A549 (cell line): ENCODE results near the gene LAMP1. TPM values are rescaled to one million over a fixed set of nuclear protein-coding genes. Genes with fewer than 3 reads are reported as not detected.

ENCODE experiments used
- ATAC-seq, 2 experiments: fragments of 200-7000 bp in 1 of 2; fragments of >200 bp in 1 of 2; cut with Nextera tagmentation in 1 of 2; cut with Tn5 transposase in 1 of 2; 3 replicates each; pipeline versions ENCODE4 v1.8.0 to v1.9.1; 2018 to 2020; ENCODE audit warnings: mild to moderate bottlenecking in 1 of 2, moderate library complexity in 1 of 2
- CTCF ChIA-PET: fragments of 300-600 bp; sonication (Branson Sonifier 250); formaldehyde crosslinking; extraction: SDS; loops from one replicate; lab custom pipeline; 2021; ENCODE audit warnings: antibody characterized with exemption, inconsistent platforms; lab: Yijun Ruan, JAX
- POLR2A ChIA-PET: fragments of 350-600 bp; formaldehyde crosslinking; extraction: SDS; loops from one replicate; lab custom pipeline; 2021; ENCODE audit warnings: antibody characterized with exemption, inconsistent platforms; lab: Yijun Ruan, JAX
- DNase-seq, 2 experiments: peaks; one replicate each; pipeline versions ENCODE4 v3.0.0 to v3.0.0-alpha.2; 2011 to 2016; ENCODE audit warnings: low read depth in 1 of 2, low spot score in 1 of 2
- FAIRE-seq: peaks from 2 replicates; lab custom pipeline; 2011; peaks lifted over from hg19 to GRCh38; lab: Jason Lieb, UNC
- H3K27ac ChIP-seq, 2 experiments: fragments of >200 bp; sonication (Bioruptor Twin); formaldehyde crosslinking; 3 replicates each; pipeline ENCODE4 v1.5.1; 2016 to 2017
- H3K4me1 ChIP-seq: fragments of >200 bp; sonication (Bioruptor Twin); formaldehyde crosslinking; 3 replicates; pipeline ENCODE4 v1.6.1; 2016
- H3K4me2 ChIP-seq: fragments of >200 bp; sonication (Bioruptor Twin); formaldehyde crosslinking; 3 replicates; pipeline ENCODE4 v1.6.1; 2016
- H3K4me3 ChIP-seq: fragments of >200 bp; sonication (Bioruptor Twin); formaldehyde crosslinking; 3 replicates; pipeline ENCODE4 v1.5.1; 2016
- H3K9me3 ChIP-seq: fragments of >200 bp; sonication (Bioruptor Twin); formaldehyde crosslinking; 3 replicates; pipeline ENCODE4 v1.6.1; 2016
- BHLHE40 ChIP-seq: IDR thresholded peaks from 2 replicates; pipeline ENCODE4 v1.6.1; 2012; ENCODE audit warnings: low read depth, low read length, inconsistent platforms
- CEBPB ChIP-seq, 2 experiments: fragments of >200 bp in 1 of 2; sonication (Bioruptor Twin) in 1 of 2; formaldehyde crosslinking in 1 of 2; IDR thresholded peaks; 2 replicates each; pipeline ENCODE4 v1.6.1; 2012 to 2016
- EHF ChIP-seq: fragments of 250-450 bp; sonication (Bioruptor Pico); IDR thresholded peaks from 2 replicates; pipeline ENCODE4 v1.5.0; 2020; ENCODE audit warnings: mild to moderate bottlenecking
- EHMT2 ChIP-seq: fragments of 200-600 bp; sonication (generic); IDR thresholded peaks from 2 replicates; pipeline ENCODE4 v1.6.1; 2016; ENCODE audit warnings: antibody characterized with exemption, low read depth, mild to moderate bottlenecking, moderate library complexity
- ESRRA ChIP-seq: fragments of 150-350 bp; IDR thresholded peaks from 2 replicates; pipeline ENCODE4 v1.6.1; 2014; ENCODE audit warnings: mild to moderate bottlenecking, low read length, borderline replicate concordance
- FOSB ChIP-seq: fragments of 250-450 bp; sonication (Bioruptor Pico); IDR thresholded peaks from 2 replicates; pipeline ENCODE4 v1.5.0; 2020; ENCODE audit warnings: mild to moderate bottlenecking, moderate library complexity
- FOSL2 ChIP-seq, 2 experiments: fragments of 450-650 bp in 1 of 2; fragments of >200 bp in 1 of 2; sonication (Bioruptor Twin) in 1 of 2; formaldehyde crosslinking; IDR thresholded peaks; 2 replicates each; pipeline versions ENCODE4 v1.5.0 to v1.6.1; 2016 to 2020; ENCODE audit warnings: mild to moderate bottlenecking in 1 of 2, moderate library complexity in 1 of 2
- FOXS1 ChIP-seq: fragments of 250-450 bp; sonication (Bioruptor Pico); IDR thresholded peaks from 2 replicates; pipeline ENCODE4 v1.5.0; 2020; ENCODE audit warnings: mild to moderate bottlenecking, moderate library complexity
- HOXB13 ChIP-seq: fragments of 250-450 bp; sonication (Bioruptor Pico); IDR thresholded peaks from 2 replicates; pipeline ENCODE4 v1.5.0; 2020; ENCODE audit warnings: low read depth, mild to moderate bottlenecking, moderate library complexity
- HOXB5 ChIP-seq: fragments of 250-450 bp; sonication (Bioruptor Pico); IDR thresholded peaks from 2 replicates; pipeline ENCODE4 v1.5.0; 2020; ENCODE audit warnings: mild to moderate bottlenecking, moderate library complexity
- KDM1A ChIP-seq: fragments of 200-600 bp; sonication (generic); IDR thresholded peaks from 2 replicates; pipeline ENCODE4 v1.6.1; 2016; ENCODE audit warnings: low read depth, mild to moderate bottlenecking
- MAFK ChIP-seq: fragments of 450-650 bp; IDR thresholded peaks from 2 replicates; pipeline ENCODE4 v1.6.1; 2014; ENCODE audit not compliant: partially characterized antibody
- MAZ ChIP-seq: fragments of 150-350 bp; IDR thresholded peaks from 2 replicates; pipeline ENCODE4 v1.6.1; 2014; ENCODE audit warnings: antibody characterized with exemption, low read depth, low read length, borderline replicate concordance
- MYC ChIP-seq: IDR thresholded peaks from 2 replicates; pipeline ENCODE4 v1.6.1; 2012; ENCODE audit warnings: mild to moderate bottlenecking, inconsistent platforms, low read length, improper control_type of control experiment, borderline replicate concordance
- PHF8 ChIP-seq: fragments of 200-600 bp; sonication (generic); IDR thresholded peaks from 2 replicates; pipeline ENCODE4 v1.6.1; 2016; ENCODE audit warnings: low read depth, mild to moderate bottlenecking, antibody characterized with exemption, moderate library complexity, borderline replicate concordance
- POLR2AphosphoS2 ChIP-seq: conservative IDR thresholded peaks from 2 replicates; pipeline ENCODE4 v1.6.1; 2012; ENCODE audit warnings: low read length, improper control_type of control experiment, inconsistent platforms
- RARB ChIP-seq: fragments of 250-450 bp; sonication (Bioruptor Pico); IDR thresholded peaks from 2 replicates; pipeline ENCODE4 v1.8.0; 2021; ENCODE audit warnings: mild to moderate bottlenecking, moderate library complexity
- RCOR1 ChIP-seq: fragments of 150-350 bp; IDR thresholded peaks from 2 replicates; pipeline ENCODE4 v1.6.1; 2014; ENCODE audit warnings: antibody characterized with exemption, low read length, low read depth
- RFX5 ChIP-seq: fragments of 450-650 bp; IDR thresholded peaks from 2 replicates; pipeline ENCODE4 v1.7.1; 2014; ENCODE audit warnings: antibody characterized with exemption, mild to moderate bottlenecking, moderate library complexity
- RNF2 ChIP-seq: fragments of 200-600 bp; sonication (generic); IDR thresholded peaks from 2 replicates; pipeline ENCODE4 v1.6.1; 2016; ENCODE audit warnings: low read depth, mild to moderate bottlenecking, antibody characterized with exemption, moderate library complexity, borderline replicate concordance
- SMC3 ChIP-seq: fragments of >200 bp; sonication (Bioruptor Twin); formaldehyde crosslinking; IDR thresholded peaks from 3 replicates; pipeline ENCODE4 v1.6.1; 2018; ENCODE audit warnings: inconsistent platforms
- TP53 ChIP-seq: fragments of 250-450 bp; sonication (Bioruptor Pico); IDR thresholded peaks from 2 replicates; pipeline ENCODE4 v1.5.0; 2021; ENCODE audit warnings: mild to moderate bottlenecking, moderate library complexity
- ZC3H11A ChIP-seq: fragments of 450-650 bp; IDR thresholded peaks from 2 replicates; pipeline ENCODE4 v1.6.1; 2014; ENCODE audit warnings: antibody characterized with exemption, mild to moderate bottlenecking
- ZSCAN20 ChIP-seq: fragments of 250-450 bp; sonication (Bioruptor Pico); IDR thresholded peaks from 2 replicates; pipeline ENCODE4 v1.8.0; 2022; ENCODE audit warnings: mild to moderate bottlenecking, moderate library complexity
- WGBS: methylation state at CpG from one replicate; pipeline ENCODE4 v1.1.6; 2017; ENCODE audit errors: missing lambda C conversion rate; 5-methylcytosine and 5-hydroxymethylcytosine counted together
- polyA plus RNA-seq, 4 experiments: library from polyadenylated mRNA; depleted of rRNA in 3 of 4; stranded (reverse); fragments of >200 nt; fragmentation: RNase III in 1 of 4; extraction: RNeasy Plus Mini Kit Qiagen cat#74134 plus additional on column Dnase treatment in 1 of 4; gene quantifications; 2 replicates in 3 of 4; 3 replicates in 1 of 4; pipeline ENCODE4 v1.2.3, GENCODE V29; 2011 to 2017
- TF ChIP-seq, protein P1 (sequence below): fragments of >200 bp; sonication (Bioruptor Twin); formaldehyde crosslinking; IDR thresholded peaks from 2 replicates; pipeline ENCODE4 v1.6.1; 2016
- TF ChIP-seq, protein P2 (sequence below): fragments of 450-650 bp; IDR thresholded peaks from 2 replicates; pipeline ENCODE4 v1.6.1; 2014; ENCODE audit warnings: antibody characterized with exemption
- TF ChIP-seq, protein P3 (sequence below): IDR thresholded peaks from 2 replicates; pipeline ENCODE4 v1.6.1; 2012
- TF ChIP-seq, protein P4 (sequence below): fragments of 250-450 bp; sonication (Bioruptor Pico); IDR thresholded peaks from 2 replicates; pipeline ENCODE4 v1.5.0; 2020; ENCODE audit warnings: low read depth, mild to moderate bottlenecking, moderate library complexity

Gene LAMP1
- polyA plus RNA-seq, 2 of the 4 experiments (the other 2 are of a cell fraction): 58.7 to 114 TPM

DNA sequence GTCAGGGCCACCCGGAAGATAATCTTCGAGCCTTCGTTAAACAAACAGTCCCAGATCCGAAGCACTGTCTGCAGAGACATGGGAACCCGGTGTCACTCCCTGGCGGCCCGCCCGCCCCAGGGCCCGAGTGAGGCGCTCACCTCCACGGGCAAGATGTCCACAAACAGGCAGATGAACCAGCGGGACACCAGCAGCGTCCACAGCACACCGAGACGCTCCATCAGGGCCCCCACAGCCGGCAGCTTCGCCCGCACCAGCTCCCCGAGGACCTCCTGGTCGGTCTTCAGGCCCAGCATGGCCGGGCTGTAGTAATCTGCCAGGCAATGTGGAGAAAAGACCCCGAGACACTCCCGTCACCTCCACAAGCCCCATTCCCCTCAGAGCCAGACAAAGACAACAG lies 28.7 kb downstream of the LAMP1 start:
- ATAC-seq: no peak
- no peaks in the 10 kb centered on the region for H3K4me1 ChIP-seq
- no peak for FAIRE-seq
- ChIA-PET CTCF (no interaction called here), POLR2A (no interaction called here)
- no peak for DNase-seq
- TF ChIP-seq, protein P1, sequence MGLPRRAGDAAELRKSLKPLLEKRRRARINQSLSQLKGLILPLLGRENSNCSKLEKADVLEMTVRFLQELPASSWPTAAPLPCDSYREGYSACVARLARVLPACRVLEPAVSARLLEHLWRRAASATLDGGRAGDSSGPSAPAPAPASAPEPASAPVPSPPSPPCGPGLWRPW: no peak
- TF ChIP-seq KDM1A (no peak), EHMT2 (no peak), MYC (no peak), MAZ (no peak), POLR2AphosphoS2 (no peak), MAFK (no peak), ZC3H11A (no peak), RARB (no peak), TP53 (no peak), EHF (CRISPR knock-in tag) (no peak), ZSCAN20 (no peak)
- TF ChIP-seq, protein P2, sequence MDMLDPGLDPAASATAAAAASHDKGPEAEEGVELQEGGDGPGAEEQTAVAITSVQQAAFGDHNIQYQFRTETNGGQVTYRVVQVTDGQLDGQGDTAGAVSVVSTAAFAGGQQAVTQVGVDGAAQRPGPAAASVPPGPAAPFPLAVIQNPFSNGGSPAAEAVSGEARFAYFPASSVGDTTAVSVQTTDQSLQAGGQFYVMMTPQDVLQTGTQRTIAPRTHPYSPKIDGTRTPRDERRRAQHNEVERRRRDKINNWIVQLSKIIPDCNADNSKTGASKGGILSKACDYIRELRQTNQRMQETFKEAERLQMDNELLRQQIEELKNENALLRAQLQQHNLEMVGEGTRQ: no peak
- WGBS: 92% methylated on average over 13 of the region's 23 CpGs
- H3K4me2 ChIP-seq: no peak overlapping the region
- H3K27ac ChIP-seq: no peak overlapping the region
- H3K4me3 ChIP-seq: no peak overlapping the region
- H3K9me3 ChIP-seq: no peaks in the 10 kb centered on the region

DNA sequence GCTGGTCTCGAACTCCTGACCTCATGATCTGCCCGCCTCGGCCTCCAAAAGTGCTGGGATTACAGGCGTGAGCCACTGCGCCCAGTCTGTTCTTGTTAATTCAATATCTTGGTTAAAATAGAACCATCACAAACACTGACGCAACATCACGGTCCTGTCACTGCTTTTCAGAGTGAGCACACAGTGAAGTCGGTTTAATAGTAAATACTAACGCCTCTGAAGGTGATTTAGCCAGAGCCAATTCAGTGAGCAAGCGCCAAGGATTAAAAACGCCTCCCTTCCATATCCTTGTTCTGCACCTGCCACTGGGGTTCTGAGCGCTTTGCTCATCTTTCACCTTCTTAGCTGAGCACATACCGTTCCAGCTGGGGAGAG lies 30.3 kb downstream of the LAMP1 start:
- CTCF ChIA-PET: no interaction called here
- POLR2A ChIA-PET: no interaction called here
- 66% methylated on average over 13 of the region's 13 CpGs for WGBS

DNA sequence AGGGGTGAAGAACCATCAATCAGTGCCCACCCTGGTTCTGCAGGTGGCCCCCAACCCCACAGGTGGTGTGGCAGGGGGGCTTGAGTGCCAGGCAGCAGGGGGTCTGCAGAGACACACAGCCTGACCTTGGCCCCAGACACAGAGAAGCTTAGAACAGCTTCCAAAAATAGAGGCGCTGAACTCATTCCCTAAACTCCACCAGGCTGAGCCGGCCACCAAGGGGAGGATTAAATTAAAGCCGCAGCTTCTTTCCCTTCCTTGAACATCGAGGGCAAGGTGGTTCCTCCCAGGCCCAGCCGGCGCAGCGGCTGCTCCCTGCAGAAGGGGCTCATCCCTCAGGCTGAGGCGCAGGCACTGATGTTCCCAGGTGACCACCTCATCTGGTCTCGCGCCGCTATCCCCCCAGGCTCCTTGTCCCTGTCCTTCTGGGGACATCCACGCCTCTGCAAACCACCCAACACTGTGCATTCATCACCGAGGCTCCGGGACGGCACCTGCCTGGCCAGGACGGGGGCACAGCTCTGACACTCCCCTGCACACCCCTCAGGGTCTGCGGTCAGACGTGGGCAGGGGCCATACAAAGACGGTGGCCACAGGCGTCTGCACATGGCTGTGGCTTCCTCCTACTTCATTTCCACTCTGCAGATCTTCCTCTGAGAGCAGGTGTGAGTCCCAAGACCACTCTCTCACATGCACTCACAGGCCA lies 30.9 kb downstream of the LAMP1 start:
- H3K27ac ChIP-seq: no peak overlapping the region
- CTCF ChIA-PET: no interaction called here
- 67% methylated on average over 15 of the region's 20 CpGs for WGBS
- TF ChIP-seq FOXS1 (CRISPR knock-in tag) (no peak), PHF8 (no peak)
- TF ChIP-seq, all 56 proteins: peak for 0
- FAIRE-seq (no peak), ATAC-seq (peak; percentile 33 to 44; a peak in 5 of 6 replicates), DNase-seq (no peak)
- POLR2A ChIA-PET: no interaction called here
- Histone ChIP-seq H3K4me2 (no peak overlapping the region), H3K4me3 (no peak overlapping the region), H3K9me3 (no peaks in the 10 kb centered on the region), H3K4me1 (no peaks in the 10 kb centered on the region)

More for the DNA sequence above, 30.3 kb downstream of the LAMP1 start:
- Histone ChIP-seq H3K4me1 (no peaks in the 10 kb centered on the region), H3K4me2 (no peak overlapping the region), H3K27ac (no peak overlapping the region), H3K9me3 (no peaks in the 10 kb centered on the region), H3K4me3 (no peak overlapping the region)
- ATAC-seq (peak; percentile 31 to 42; a peak in 4 of 6 replicates), DNase-seq (no peak), FAIRE-seq (no peak)
- no peak for TF ChIP-seq EHF (CRISPR knock-in tag)
- TF ChIP-seq HOXB5 (CRISPR knock-in tag): no peak
- no peak for TF ChIP-seq BHLHE40
- TF ChIP-seq, protein P3, sequence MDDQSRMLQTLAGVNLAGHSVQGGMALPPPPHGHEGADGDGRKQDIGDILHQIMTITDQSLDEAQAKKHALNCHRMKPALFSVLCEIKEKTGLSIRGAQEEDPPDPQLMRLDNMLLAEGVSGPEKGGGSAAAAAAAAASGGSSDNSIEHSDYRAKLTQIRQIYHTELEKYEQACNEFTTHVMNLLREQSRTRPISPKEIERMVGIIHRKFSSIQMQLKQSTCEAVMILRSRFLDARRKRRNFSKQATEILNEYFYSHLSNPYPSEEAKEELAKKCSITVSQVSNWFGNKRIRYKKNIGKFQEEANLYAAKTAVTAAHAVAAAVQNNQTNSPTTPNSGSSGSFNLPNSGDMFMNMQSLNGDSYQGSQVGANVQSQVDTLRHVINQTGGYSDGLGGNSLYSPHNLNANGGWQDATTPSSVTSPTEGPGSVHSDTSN: no peak
- no peak for TF ChIP-seq RNF2
- no peak for TF ChIP-seq SMC3
- TF ChIP-seq RFX5: no peak
- TF ChIP-seq, protein P4, sequence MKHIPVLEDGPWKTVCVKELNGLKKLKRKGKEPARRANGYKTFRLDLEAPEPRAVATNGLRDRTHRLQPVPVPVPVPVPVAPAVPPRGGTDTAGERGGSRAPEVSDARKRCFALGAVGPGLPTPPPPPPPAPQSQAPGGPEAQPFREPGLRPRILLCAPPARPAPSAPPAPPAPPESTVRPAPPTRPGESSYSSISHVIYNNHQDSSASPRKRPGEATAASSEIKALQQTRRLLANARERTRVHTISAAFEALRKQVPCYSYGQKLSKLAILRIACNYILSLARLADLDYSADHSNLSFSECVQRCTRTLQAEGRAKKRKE (CRISPR knock-in tag): no peak
- TF ChIP-seq ZSCAN20: no peak
- TF ChIP-seq HOXB13: no peak
- TF ChIP-seq RCOR1: no peak
- TF ChIP-seq CEBPB (IDR thresholded peaks at IDR 0.05): no peak
- TF ChIP-seq FOSB (CRISPR knock-in tag): no peak
- TF ChIP-seq MAFK: no peak
- TF ChIP-seq ESRRA: no peak
- TF ChIP-seq MYC: no peak
- no peak for TF ChIP-seq FOSL2 (IDR thresholded peaks at IDR 0.05)
- no peak for TF ChIP-seq FOSL2 (CRISPR knock-in tag; IDR thresholded peaks at IDR 0.05)
- TF ChIP-seq RARB: no peak
